ENCODE results near the gene POR.
"Not testable (repeated sequence)": the region's sequence is repeated elsewhere in the genome, so short reads cannot be mapped to it uniquely, and the experiment has no call there.

POR gene

GRCh38 chr7:76022026-76022780 lies 107.2 kb downstream of the POR start:
- H3K27ac ChIP-seq (ENCODE audit: low read depth, low read length, poor library complexity, severe bottlenecking), result no peak overlapping the region
- no peaks in the 10 kb centered on the region for H3K4me1 ChIP-seq (ENCODE audit: insufficient read depth, low read length, severe bottlenecking)
- no peak for TF ChIP-seq CTCF (IDR thresholded peaks at IDR 0.05; ENCODE audit: low read length)
- no peak for TF ChIP-seq EZH2 (IDR thresholded peaks at IDR 0.05; ENCODE audit: borderline replicate concordance, low read length)
- no peak overlapping the region for H2AFZ ChIP-seq (ENCODE audit: low read length)
- H3K79me2 ChIP-seq (ENCODE audit: insufficient read depth, low read length), result no peaks in the 10 kb centered on the region
- no peaks in the 10 kb centered on the region for H3K27me3 ChIP-seq (ENCODE audit: insufficient read depth, low read length)
- no peak overlapping the region for H3K4me3 ChIP-seq (ENCODE audit: low read depth, low read length, poor library complexity, severe bottlenecking)
- no peak overlapping the region for H3K9ac ChIP-seq (ENCODE audit: low read length)
- peaks cover 36% of the 10 kb centered on the region for H3K36me3 ChIP-seq (ENCODE audit: insufficient read depth, low read length)
- no peaks in the 10 kb centered on the region for H3F3A ChIP-seq (ENCODE audit: insufficient read depth, low read length)
- no peaks in the 10 kb centered on the region for H3K9me2 ChIP-seq (ENCODE audit: low read depth, low read length)
- H3K4me2 ChIP-seq (ENCODE audit: low read length), result no peak overlapping the region
- H3K9me3 ChIP-seq (ENCODE audit: low read length), result no peaks in the 10 kb centered on the region
- no peaks in the 10 kb centered on the region for H4K20me1 ChIP-seq (ENCODE audit: insufficient read depth, low read length)

- Histone ChIP-seq H3K36me3 (ENCODE audit: insufficient read depth, low read length) (peaks cover 36% of the 10 kb centered on the region), H3K9me2 (ENCODE audit: low read depth, low read length) (no peaks in the 10 kb centered on the region), H3K27me3 (ENCODE audit: insufficient read depth, low read length) (no peaks in the 10 kb centered on the region), H3K4me2 (ENCODE audit: low read length) (no peak overlapping the region), H4K20me1 (ENCODE audit: insufficient read depth, low read length) (no peaks in the 10 kb centered on the region), H3K79me2 (ENCODE audit: insufficient read depth, low read length) (no peaks in the 10 kb centered on the region), H3K9me3 (ENCODE audit: low read length) (no peaks in the 10 kb centered on the region), H3K9ac (ENCODE audit: low read length) (no peak overlapping the region), H2AFZ (ENCODE audit: low read length) (no peak overlapping the region), H3K4me1 (ENCODE audit: insufficient read depth, low read length, severe bottlenecking) (no peaks in the 10 kb centered on the region), H3K4me3 (ENCODE audit: low read depth, low read length, poor library complexity, severe bottlenecking) (no peak overlapping the region), H3K27ac (ENCODE audit: low read depth, low read length, poor library complexity, severe bottlenecking) (no peak overlapping the region), H3F3A (ENCODE audit: insufficient read depth, low read length) (no peaks in the 10 kb centered on the region)
- TF ChIP-seq EZH2 (IDR thresholded peaks at IDR 0.05; ENCODE audit: borderline replicate concordance, low read length) (no peak), CTCF (IDR thresholded peaks at IDR 0.05; ENCODE audit: low read length) (no peak)
Measured at GRCh38 chr7:76023002-76023401, 108.0 kb downstream of the POR start.

- not testable (repeated sequence) for H3K9ac ChIP-seq (ENCODE audit: low read length); H3K79me2 ChIP-seq (ENCODE audit: insufficient read depth, low read length); H3K4me1 ChIP-seq (ENCODE audit: insufficient read depth, low read length, severe bottlenecking); H3K4me3 ChIP-seq (ENCODE audit: low read depth, low read length, poor library complexity, severe bottlenecking); H3K27ac ChIP-seq (ENCODE audit: low read depth, low read length, poor library complexity, severe bottlenecking); H3K9me2 ChIP-seq (ENCODE audit: low read depth, low read length); H3K9me3 ChIP-seq (ENCODE audit: low read length); H3F3A ChIP-seq (ENCODE audit: insufficient read depth, low read length); H4K20me1 ChIP-seq (ENCODE audit: insufficient read depth, low read length); H3K4me2 ChIP-seq (ENCODE audit: low read length); H2AFZ ChIP-seq (ENCODE audit: low read length); H3K36me3 ChIP-seq (ENCODE audit: insufficient read depth, low read length); H3K27me3 ChIP-seq (ENCODE audit: insufficient read depth, low read length)
Measured at GRCh38 chr7:76029682-76030081, 114.7 kb downstream of the POR start.

GRCh38 chr7:76031964-76032363 lies 117.0 kb downstream of the POR start:
- no peaks in the 10 kb centered on the region for H3K9me3 ChIP-seq (ENCODE audit: low read length)
- H4K20me1 ChIP-seq (ENCODE audit: insufficient read depth, low read length), result no peaks in the 10 kb centered on the region
- H3K9ac ChIP-seq (ENCODE audit: low read length), result no peak overlapping the region
- H3K27ac ChIP-seq (ENCODE audit: low read depth, low read length, poor library complexity, severe bottlenecking), result no peak overlapping the region
- no peak overlapping the region for H3K4me3 ChIP-seq (ENCODE audit: low read depth, low read length, poor library complexity, severe bottlenecking)
- no peaks in the 10 kb centered on the region for H3K27me3 ChIP-seq (ENCODE audit: insufficient read depth, low read length)
- TF ChIP-seq EZH2 (IDR thresholded peaks at IDR 0.05; ENCODE audit: borderline replicate concordance, low read length) (no peak), CTCF (IDR thresholded peaks at IDR 0.05; ENCODE audit: low read length) (no peak)
- H3K4me1 ChIP-seq (ENCODE audit: insufficient read depth, low read length, severe bottlenecking), result no peaks in the 10 kb centered on the region
- no peaks in the 10 kb centered on the region for H3F3A ChIP-seq (ENCODE audit: insufficient read depth, low read length)
- H3K9me2 ChIP-seq (ENCODE audit: low read depth, low read length), result no peaks in the 10 kb centered on the region
- no peak overlapping the region for H3K4me2 ChIP-seq (ENCODE audit: low read length)
- no peak overlapping the region for H2AFZ ChIP-seq (ENCODE audit: low read length)
- no peaks in the 10 kb centered on the region for H3K79me2 ChIP-seq (ENCODE audit: insufficient read depth, low read length)
- peaks cover 5% of the 10 kb centered on the region; the same call in 1 of the 2 replicates for H3K36me3 ChIP-seq (ENCODE audit: insufficient read depth, low read length)

Data from OCI-LY1 (cell line).